Measurements from ENCODE around the gene EFNB3. TPM values are rescaled to one million over a fixed set of nuclear protein-coding genes. Genes with fewer than 3 reads are reported as not detected.

The EFNB3 gene
- total and polyA plus RNA-seq, 7 donors = 0.09 to 0.37 (median 0.12) TPM; not detected in 2

DNA sequence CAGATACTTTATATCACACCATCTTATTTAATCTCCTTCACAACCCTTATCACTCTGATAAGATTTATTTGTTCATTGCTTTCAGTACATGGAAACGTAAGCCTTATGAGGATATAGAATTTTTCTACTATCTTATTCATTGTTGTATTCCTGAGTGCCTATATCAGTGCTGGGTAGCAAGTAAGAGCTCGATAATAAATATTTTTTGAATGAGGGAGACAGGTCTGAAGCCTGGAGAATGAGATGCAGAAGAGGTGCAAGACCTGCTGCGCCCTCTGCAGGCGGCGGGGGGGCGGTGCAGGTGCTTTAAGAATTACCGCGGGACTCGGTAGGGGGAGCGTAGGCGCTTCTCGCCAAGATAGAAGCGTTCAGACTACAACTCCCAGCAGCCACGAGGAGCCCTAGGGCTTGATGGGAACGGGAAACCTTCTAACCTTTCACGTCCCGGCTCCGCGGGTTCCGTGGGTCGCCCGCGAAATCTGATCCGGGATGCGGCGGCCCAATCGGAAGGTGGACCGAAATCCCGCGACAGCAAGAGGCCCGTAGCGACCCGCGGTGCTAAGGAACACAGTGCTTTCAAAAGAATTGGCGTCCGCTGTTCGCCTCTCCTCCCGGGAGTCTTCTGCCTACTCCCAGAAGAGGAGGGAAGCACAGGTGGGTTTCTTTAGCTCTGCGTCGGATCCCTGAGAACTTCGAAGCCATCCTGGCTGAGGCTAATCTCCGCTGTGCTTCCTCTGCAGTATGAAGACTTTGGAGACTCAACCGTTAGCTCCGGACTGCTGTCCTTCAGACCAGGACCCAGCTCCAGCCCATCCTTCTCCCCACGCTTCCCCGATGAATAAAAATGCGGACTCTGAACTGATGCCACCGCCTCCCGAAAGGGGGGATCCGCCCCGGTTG is 16.8 kb upstream of the EFNB3 start, which contains the start of gene WRAP53:
Gene WRAP53 (plus strand): TSS at position 570 of the 900 bp plus-strand sequence. CDS start 172 bp downstream, at position 742.
- H3K27me3 ChIP-seq (ENCODE audit: insufficient read depth in 3 of 3, low read length in 2 of 3) = no peaks in the 10 kb centered on the region
- WGBS, 3 donors = 0% methylated on average over 51 of the region's 51 CpGs
- peaks cover 0 to 19% of the 10 kb centered on the region in 2 donors for H3K36me3 ChIP-seq (ENCODE audit: insufficient read depth in 1 of 2, low read depth in 1 of 2)
- H3K4me3 ChIP-seq = peak within 1 kb of the TSS; percentile 88
- intact Hi-C loops (cut with DNase I) = loop anchor here in 1 of 2 donors (5.0 to 10.0 kb wide), 2 partner anchors 106 to 253 kb away; partner anchors contain the start of genes FGF11, MPDU1 and TMEM102
- ATAC-seq (peak; percentile 84 to 91 (median 89)), DNase-seq (peak; percentile 97 to 98)
- TF ChIP-seq CTCF (IDR thresholded peaks at IDR 0.05) = peak; percentile 99
- H3K9me3 ChIP-seq = no peaks in the 10 kb centered on the region
- H3K4me1 ChIP-seq = peaks cover 29% of the 10 kb centered on the region
- peak within 1 kb of the TSS; percentile 98 for H3K27ac ChIP-seq

- no peaks in the 10 kb centered on the region for H3K27me3 ChIP-seq (ENCODE audit: insufficient read depth in 3 of 3, low read length in 2 of 3)
- peak overlapping the region; percentile 88 for H3K4me3 ChIP-seq
- DNase-seq (no peak), ATAC-seq (no peak)
- H3K27ac ChIP-seq = peak overlapping the region; percentile 67
- TF ChIP-seq CTCF (IDR thresholded peaks at IDR 0.05) = no peak
- WGBS, 3 donors = 9 to 16% (median 13%) methylated on average over 13 of the region's 13 CpGs
- peaks cover 0 to 26% of the 10 kb centered on the region in 2 donors for H3K36me3 ChIP-seq (ENCODE audit: insufficient read depth in 1 of 2, low read depth in 1 of 2)
- intact Hi-C loops (cut with DNase I) = loop anchor here in 1 of 2 donors (5.0 to 10.0 kb wide), 2 partner anchors 107 to 254 kb away; partner anchors contain the start of genes FGF11, MPDU1 and TMEM102
- H3K4me1 ChIP-seq = peaks cover 29% of the 10 kb centered on the region
- no peaks in the 10 kb centered on the region for H3K9me3 ChIP-seq
Observed at GRCh38 chr17:7688808-7689316, 16.1 kb upstream of the EFNB3 start.

GRCh38 chr17:7695586-7695985 is 9.4 kb upstream of the EFNB3 start:
- no peaks in the 10 kb centered on the region for H3K27me3 ChIP-seq (ENCODE audit: insufficient read depth in 3 of 3, low read length in 2 of 3)
- no peak overlapping the region for H3K27ac ChIP-seq
- no peak for DNase-seq
- no peak for TF ChIP-seq CTCF (IDR thresholded peaks at IDR 0.05)
- WGBS, 3 donors = 94% methylated on average over 10 of the region's 10 CpGs
- ATAC-seq = no peak
- H3K36me3 ChIP-seq (ENCODE audit: insufficient read depth in 1 of 2, low read depth in 1 of 2) = peaks cover 0 to 32% of the 10 kb centered on the region in 2 donors
- H3K4me3 ChIP-seq = no peak overlapping the region
- intact Hi-C loops (cut with DNase I) = no loop called here
- H3K9me3 ChIP-seq = no peaks in the 10 kb centered on the region
- H3K4me1 ChIP-seq = no peaks in the 10 kb centered on the region

DNA sequence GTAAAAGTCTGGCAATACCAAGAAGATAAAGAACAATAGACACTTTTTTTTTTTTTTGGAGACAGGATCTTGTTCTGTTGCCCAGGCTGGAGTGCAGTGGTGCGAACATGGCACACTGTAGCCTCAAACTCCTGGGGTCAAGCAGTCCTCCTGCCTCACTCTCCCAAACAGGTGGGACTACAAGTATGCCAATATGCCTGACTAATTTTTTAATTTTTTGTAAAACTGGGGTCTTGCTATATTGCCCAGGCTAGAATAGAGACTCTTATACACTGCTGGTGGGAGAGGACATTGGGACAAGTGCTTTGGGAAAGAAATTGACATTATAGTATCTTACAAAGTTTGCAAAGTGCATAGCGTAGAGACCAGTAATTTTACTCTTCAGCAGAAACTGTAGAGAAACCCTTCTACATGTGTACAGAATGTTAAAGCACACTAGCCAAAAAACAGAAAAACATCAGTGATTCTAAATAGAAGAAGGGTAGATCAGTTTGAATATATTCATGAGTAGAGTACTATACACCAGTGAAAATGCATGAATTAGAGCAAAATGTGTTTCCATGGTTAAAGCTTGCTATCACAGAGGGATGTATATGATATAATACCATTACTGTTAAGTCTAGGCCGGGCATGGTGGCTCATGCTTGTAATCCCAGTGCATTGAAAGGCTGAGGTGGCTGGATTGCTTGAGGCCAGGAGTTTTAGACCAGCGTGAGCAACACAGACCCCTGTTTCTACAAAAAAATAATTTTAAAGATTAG is 7.0 kb upstream of the EFNB3 start:
- no peak for TF ChIP-seq CTCF (IDR thresholded peaks at IDR 0.05)
- no peak for ATAC-seq
- DNase-seq = no peak
- Histone ChIP-seq H3K27ac (no peak overlapping the region), H3K9me3 (no peaks in the 10 kb centered on the region), H3K4me3 (no peak overlapping the region), H3K4me1 (no peaks in the 10 kb centered on the region), H3K36me3 (ENCODE audit: insufficient read depth in 1 of 2, low read depth in 1 of 2) (peaks cover 7 to 46% of the 10 kb centered on the region in 2 donors), H3K27me3 (ENCODE audit: insufficient read depth in 3 of 3, low read length in 2 of 3) (peaks cover 0 to 8% (median under 1%) of the 10 kb centered on the region in 3 donors)
- intact Hi-C loops (cut with DNase I) = no loop called here
- WGBS, 3 donors = 95 to 99% (median 99%) methylated on average over 4 of the region's 4 CpGs

All from psoas muscle (tissue), 8 donors.